Measurements from ENCODE around the gene DPEP2NB.
A peak's percentile ranks its signal among the peaks of the same experiment; 100 is the strongest.
"Not testable (repeated sequence)": the region's sequence is repeated elsewhere in the genome, so short reads cannot be mapped to it uniquely, and the experiment has no call there.

Gene DPEP2NB

GRCh38 chr16:67979955-67980678, 35.6 kb downstream of the DPEP2NB start, which contains the start of gene DPEP3:
DPEP3 (minus strand) TSS chr16:67980499; CDS start chr16:67980380, 119 bp downstream.
- DNase-seq, result no peak

GRCh38 chr16:67977469-67978227, 38.1 kb downstream of the DPEP2NB start:
- DNase-seq, result no peak

DNA sequence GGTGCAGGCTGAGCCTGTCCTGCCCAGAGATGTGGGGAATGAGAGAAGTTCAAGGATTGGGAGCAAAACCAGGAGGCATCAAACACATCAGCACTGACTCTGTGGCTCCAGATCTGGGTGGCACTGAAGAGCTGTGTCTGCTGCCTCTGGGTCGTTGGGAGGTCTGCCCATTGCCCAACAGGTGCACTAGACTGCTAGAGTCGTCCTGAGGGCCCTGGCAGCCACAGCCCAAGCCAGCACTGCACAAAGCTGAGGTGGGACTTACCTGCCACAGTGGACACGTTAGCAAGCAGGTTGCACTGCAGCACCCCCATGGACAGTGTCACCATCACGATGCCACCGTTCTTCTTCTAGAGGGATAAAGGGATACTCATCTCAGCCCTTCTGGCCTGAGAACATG, 38.7 kb downstream of the DPEP2NB start:
- no peak for DNase-seq

- no peak for DNase-seq
These were observed 39.5 kb downstream of the DPEP2NB start for GRCh38 chr16:67976205-67976604.

GRCh38 chr16:67975321-67976105, 40.2 kb downstream of the DPEP2NB start:
- no peak for DNase-seq

GRCh38 chr16:67972285-67972684, 43.4 kb downstream of the DPEP2NB start:
- DNase-seq, result not testable (repeated sequence)

GRCh38 chr16:67971111-67971510, 44.6 kb downstream of the DPEP2NB start:
- DNase-seq, result no peak

GRCh38 chr16:67969254-67970039, 46.3 kb downstream of the DPEP2NB start:
- DNase-seq, result no peak

GRCh38 chr16:67968400-67969253, 47.1 kb downstream of the DPEP2NB start, which contains the start of gene SLC12A4:
SLC12A4 (minus strand) TSS chr16:67968637; CDS start chr16:67968553, 84 bp downstream.
- peak; percentile 89 for DNase-seq

- DNase-seq, result peak; percentile 44
These were observed 47.7 kb downstream of the DPEP2NB start for GRCh38 chr16:67967958-67968399.

DNA sequence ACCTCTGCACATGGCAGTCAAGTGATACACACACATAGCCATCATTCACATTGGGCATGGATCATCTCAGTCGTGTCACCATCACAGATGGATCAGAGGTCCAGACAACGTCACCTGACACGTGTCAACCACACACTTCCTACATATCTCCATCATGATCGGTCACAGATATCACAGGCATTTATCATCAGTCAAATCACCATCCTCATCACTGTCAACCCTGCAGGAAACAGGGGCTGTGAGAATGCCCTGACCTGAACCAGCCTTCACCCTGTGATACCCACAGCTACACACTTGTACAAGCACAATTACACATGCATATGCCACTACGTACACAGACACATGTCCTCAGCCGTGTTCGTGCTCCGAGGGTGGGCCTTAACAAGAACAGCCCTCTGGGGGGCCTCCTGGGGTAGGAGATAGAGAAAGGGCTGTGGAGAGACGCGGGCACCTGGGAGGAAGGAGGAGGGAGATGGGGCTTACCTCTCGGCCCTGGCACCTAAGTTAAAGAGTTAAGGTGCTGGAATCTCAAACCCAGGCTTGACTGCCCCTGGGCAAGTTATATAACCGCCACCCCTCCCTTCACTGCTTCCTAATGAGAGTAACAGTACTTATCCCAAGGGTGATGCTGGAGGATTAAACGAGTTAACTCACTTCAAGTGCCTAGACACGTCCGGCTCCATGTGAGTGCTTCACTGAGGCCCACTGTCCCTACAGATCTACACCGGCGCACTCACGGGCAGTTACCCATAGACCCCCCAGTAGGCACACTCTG, 48.3 kb downstream of the DPEP2NB start:
- peak; percentile 37 for DNase-seq

GRCh38 chr16:67966549-67967182, 49.0 kb downstream of the DPEP2NB start:
- peak; percentile 16 for DNase-seq

DNA sequence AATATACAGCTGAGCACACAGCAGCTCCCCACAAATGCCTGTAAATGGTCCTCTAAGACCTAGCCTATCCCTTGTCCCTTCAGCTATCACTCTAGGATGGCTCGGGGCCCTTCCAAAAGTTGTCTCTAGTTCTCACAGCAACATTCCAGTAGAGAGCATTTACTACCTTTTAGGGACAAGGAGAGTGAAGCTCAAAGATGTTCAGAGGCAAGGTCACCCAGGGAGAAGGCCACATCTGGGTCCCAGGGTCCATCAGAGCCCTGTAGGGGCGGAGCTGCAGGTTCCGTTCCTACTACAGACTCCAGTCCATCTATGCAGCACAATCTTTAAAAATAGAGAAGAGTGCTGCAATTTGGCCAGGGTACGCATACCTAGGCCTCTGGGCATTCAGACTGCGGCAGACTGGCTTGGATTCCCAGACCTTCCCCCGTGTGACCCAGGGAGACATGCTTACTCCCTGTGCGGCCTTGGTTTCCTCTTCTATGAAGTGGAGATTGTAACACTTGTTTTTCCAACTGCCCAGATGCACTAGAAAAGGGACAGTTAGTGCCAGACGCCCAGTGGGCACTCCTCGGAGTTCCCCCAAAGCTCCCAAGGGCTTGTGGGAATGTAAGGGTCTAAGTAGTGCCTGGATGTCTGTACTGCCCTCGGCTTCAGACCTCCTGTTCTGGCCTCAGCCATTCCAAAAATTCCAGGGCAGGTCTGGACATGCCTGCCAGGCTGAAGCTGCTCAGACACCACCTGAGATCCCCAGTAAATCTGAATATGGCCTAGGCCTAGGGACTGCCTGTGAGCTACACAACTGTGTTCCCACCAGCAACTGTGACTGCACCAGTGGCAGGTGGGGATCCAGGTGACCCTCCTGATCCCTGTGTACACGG, 49.8 kb downstream of the DPEP2NB start:
- DNase-seq, result no peak

DNA sequence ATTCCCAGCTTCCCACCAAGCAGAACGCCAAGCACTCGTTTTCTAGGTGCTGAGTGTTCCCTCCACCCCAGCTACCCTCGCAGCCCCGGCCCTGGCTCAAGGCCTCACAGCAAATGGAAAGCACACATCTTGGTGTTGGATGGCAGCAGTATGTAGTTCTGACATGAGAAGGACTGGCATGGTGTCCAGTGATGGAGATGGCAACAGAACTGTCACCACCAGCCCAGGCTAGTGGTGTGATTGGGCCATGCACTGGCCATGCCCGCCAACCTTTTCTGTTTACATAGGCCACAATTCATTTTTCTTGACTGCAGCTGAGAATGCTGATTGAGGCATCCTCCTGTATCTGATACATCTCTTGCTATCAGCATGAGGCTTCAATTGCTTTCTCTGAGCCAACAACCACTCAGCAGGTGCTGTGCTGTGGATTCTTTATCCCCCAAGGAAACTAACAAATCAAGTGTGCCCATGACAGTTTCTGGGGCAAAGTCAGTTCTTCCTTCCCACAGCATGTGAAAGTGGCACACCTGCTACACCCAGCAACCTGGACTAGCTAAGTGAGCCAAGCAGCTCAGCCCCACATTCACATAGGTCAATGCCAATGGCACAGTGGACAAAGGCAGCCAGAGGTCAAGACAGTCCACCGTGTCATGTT, 51.1 kb downstream of the DPEP2NB start:
- DNase-seq, result no peak

DNA sequence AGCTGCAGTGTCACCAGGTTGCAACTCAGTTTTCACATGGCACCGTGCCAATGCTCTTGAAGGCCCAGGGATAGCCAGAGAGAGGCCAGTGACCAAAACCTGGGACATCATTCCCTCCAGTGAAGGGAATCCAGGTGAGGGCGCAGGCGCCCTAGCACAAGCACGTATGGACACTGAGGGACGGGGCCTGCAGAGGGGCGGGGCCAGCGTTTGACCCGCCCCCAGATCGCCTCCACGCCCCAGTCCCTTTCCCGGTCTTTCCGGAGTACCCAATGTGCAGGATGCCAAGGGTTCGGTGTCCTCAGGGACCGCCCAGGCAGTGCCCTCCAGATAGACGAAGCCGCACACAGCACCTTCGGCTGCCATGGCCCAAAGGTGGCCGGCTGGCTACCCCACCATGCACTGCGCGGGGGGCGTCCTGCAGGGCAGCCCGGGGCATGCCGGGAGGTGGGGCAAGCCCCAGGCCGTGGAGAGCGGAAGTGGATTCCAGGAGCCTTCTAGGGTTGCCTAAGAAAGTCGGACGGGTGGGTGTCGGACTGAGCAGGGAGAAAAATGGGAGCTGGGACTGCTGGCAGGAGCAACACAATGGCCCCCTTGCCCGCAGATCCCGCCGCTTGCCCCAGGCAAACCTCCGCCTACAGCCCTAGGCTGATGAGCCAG, 51.9 kb downstream of the DPEP2NB start:
- no peak for DNase-seq

All from fibroblast of skin of abdomen (primary cell).